ENCODE results near the gene ENPP6.
"Not testable (repeated sequence)": the region's sequence is repeated elsewhere in the genome, so short reads cannot be mapped to it uniquely, and the experiment has no call there.

Gene ENPP6

DNA sequence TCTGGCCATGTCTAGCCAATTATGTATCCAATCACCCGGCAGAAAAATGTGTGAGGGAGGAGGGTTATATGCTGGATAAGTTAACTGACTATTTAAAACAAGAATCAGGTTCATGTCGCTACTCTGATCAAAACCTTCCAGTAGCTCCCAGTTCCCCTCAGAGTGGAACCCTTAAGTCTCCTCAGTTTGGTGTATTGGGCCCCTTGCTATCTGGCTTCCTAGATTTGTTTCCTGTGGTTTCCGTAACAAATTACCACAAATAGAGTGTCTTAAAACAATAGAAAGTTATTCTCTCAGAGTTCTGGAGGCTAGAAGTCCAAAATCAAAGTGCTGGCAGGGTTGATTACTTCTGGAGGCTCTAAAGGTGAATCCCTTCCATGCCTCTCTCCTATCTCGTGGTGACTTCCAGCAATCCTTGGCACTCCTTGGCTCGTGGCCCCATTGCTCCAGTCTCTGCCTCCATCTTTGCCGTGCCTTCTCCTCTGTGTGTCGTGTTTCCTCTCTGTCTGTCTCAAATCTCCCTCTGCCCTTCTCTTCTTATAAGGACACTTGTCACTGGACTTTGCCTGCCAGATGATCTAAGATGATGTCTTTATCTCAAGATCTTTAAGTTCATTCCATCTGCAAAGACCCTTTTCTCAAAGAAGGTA lies 10.5 kb upstream of the ENPP6 start:
- no peaks in the 10 kb centered on the region for H3K27me3 ChIP-seq
- TF ChIP-seq, protein P1, sequence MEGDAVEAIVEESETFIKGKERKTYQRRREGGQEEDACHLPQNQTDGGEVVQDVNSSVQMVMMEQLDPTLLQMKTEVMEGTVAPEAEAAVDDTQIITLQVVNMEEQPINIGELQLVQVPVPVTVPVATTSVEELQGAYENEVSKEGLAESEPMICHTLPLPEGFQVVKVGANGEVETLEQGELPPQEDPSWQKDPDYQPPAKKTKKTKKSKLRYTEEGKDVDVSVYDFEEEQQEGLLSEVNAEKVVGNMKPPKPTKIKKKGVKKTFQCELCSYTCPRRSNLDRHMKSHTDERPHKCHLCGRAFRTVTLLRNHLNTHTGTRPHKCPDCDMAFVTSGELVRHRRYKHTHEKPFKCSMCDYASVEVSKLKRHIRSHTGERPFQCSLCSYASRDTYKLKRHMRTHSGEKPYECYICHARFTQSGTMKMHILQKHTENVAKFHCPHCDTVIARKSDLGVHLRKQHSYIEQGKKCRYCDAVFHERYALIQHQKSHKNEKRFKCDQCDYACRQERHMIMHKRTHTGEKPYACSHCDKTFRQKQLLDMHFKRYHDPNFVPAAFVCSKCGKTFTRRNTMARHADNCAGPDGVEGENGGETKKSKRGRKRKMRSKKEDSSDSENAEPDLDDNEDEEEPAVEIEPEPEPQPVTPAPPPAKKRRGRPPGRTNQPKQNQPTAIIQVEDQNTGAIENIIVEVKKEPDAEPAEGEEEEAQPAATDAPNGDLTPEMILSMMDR (IDR thresholded peaks at IDR 0.05) = no peak
- no peak overlapping the region for H3K4me3 ChIP-seq (ENCODE audit: low read depth in 1 of 2, low read length in 1 of 2)
- no peaks in the 10 kb centered on the region for H3K36me3 ChIP-seq
- peaks cover 43 to 44% of the 10 kb centered on the region in 2 experiments for H3K4me1 ChIP-seq (ENCODE audit: control insufficient read depth in 1 of 2, insufficient read depth in 1 of 2, low read depth in 1 of 2, low read length in 1 of 2)
- no peak overlapping the region for H3K27ac ChIP-seq
- H3K9me3 ChIP-seq = no peaks in the 10 kb centered on the region

DNA sequence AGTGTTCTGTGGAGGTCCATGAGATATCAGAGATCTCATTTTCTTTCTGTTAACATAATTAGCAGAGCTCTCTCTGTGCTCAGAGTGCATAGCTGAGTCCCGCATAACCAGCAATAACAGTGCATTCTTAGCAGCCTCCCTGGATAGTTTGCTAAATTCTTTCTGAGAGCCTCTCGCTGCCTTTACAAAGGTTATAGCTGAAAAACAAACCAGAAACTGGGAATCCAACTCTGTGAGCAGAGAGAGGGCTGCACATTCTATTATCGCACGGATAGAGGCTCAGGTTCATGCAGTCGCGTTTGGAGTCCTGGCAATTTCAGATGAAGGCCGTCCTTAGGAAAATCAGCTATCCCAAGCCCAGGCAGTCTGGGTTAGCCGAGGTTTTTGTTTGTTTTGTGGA lies 1.2 kb downstream of the ENPP6 start:
- Histone ChIP-seq H3K27me3 (peaks cover 32% of the 10 kb centered on the region), H3K27ac (no peak overlapping the region), H3K4me1 (ENCODE audit: control insufficient read depth in 1 of 2, insufficient read depth in 1 of 2, low read depth in 1 of 2, low read length in 1 of 2) (no peaks in the 10 kb centered on the region), H3K9me3 (no peaks in the 10 kb centered on the region), H3K36me3 (no peaks in the 10 kb centered on the region), H3K4me3 (ENCODE audit: low read depth in 1 of 2, low read length in 1 of 2) (no peak overlapping the region)
- TF ChIP-seq, protein P1 (IDR thresholded peaks at IDR 0.05) = no peak

DNA sequence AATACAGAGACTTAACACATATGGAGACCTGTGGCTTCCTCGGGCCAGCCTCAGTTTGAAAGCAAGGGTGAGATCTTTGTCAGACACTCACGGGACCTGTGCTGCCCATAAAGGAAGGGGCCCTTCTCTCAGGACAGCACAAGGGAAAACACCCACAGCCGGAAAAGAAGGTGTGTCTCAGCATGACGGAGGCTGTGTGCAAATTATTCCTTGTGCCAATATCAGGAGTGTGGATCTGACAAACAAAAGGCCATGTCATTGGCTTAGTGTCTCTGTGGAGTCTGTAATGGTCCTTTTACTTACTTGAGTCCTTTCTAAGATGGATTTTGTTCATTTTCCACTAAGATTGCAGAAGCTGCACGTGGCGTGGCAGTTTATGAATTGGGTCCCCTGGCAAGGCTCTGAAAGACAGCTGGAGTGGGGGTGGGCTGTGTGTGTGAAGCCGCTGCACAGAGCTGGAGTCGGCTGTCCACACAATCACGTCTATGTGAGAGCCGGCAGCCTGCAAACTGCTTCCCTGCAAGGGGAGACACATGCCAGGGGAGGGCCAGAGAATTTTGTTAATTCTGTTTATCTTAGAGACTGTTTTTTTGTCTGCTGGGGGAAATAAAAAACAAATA lies 1.9 kb downstream of the ENPP6 start:
- no peaks in the 10 kb centered on the region for H3K4me1 ChIP-seq (ENCODE audit: control insufficient read depth in 1 of 2, insufficient read depth in 1 of 2, low read depth in 1 of 2, low read length in 1 of 2)
- H3K4me3 ChIP-seq (ENCODE audit: low read depth in 1 of 2, low read length in 1 of 2) = no peak overlapping the region
- H3K27ac ChIP-seq = no peak overlapping the region
- peaks cover 32% of the 10 kb centered on the region for H3K27me3 ChIP-seq
- H3K9me3 ChIP-seq = no peaks in the 10 kb centered on the region
- TF ChIP-seq, protein P1 (IDR thresholded peaks at IDR 0.05) = no peak
- H3K36me3 ChIP-seq = no peaks in the 10 kb centered on the region

DNA sequence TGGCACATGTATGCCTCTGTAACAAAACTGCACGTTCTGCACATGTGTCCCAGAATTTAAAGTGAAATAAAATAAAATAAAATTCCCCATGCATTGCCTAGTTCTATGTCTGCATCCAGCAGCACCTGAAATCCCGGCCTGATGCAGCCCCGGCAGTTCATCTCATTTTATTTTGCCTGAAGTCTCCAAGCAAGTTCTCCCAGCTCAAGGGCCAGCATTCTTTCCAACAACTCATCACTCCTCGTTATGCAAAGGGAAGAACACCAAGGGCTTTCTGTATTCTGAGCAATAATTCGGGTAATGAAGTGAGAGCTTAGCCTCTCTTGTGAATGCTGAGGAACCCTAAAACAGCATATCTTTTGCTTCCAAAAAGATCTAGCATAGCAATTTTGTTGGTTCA lies 2.7 kb downstream of the ENPP6 start:
- no peaks in the 10 kb centered on the region for H3K9me3 ChIP-seq
- H3K4me3 ChIP-seq (ENCODE audit: low read depth in 1 of 2, low read length in 1 of 2) = no peak overlapping the region
- H3K27me3 ChIP-seq = peaks cover 32% of the 10 kb centered on the region
- no peak overlapping the region for H3K27ac ChIP-seq
- H3K36me3 ChIP-seq = no peaks in the 10 kb centered on the region
- TF ChIP-seq, protein P1 (IDR thresholded peaks at IDR 0.05) = no peak
- H3K4me1 ChIP-seq (ENCODE audit: control insufficient read depth in 1 of 2, insufficient read depth in 1 of 2, low read depth in 1 of 2, low read length in 1 of 2) = no peaks in the 10 kb centered on the region

DNA sequence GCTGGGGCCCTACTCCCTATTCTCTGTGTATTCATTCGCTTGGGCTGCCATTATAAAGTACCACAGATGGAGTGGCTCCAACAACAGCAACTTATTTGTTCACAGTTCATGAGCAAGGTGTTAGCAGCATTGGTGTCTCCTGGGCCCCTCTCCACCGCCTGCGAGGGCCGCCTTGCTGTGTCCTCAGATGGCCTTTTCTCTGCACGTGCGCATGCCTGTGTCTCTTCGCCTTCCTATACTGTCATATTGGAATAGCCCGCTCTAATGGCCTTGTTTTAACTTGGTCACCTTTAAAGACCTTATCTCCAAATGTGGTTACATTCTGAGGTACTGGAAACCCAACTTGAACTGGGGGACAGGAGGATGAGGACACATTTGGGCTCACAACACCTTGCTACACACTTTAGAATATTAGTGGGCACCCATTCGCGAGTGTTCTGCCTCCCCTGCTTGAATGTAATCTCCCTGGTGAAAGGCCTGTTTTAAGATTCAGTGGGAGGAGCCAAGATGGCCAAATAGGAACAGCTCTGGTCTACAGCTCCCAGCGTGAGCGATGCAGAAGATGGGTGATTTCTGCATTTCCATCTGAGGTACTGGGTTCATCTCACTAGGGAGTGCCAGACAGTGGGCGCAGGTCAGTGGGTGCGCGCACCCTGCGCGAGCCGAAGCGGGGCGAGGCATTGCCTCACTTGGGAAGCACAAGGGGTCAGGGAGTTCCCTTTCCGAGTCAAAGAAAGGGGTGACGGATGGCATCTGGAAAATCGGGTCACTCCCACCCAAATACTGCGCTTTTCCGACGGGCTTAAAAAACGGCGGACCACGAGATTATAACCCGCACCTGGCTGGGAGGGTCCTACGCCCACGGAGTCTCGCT lies 9.7 kb downstream of the ENPP6 start:
- H3K27ac ChIP-seq; H3K4me3 ChIP-seq (ENCODE audit: low read depth in 1 of 2, low read length in 1 of 2); H3K27me3 ChIP-seq; H3K36me3 ChIP-seq; H3K4me1 ChIP-seq (ENCODE audit: control insufficient read depth in 1 of 2, insufficient read depth in 1 of 2, low read depth in 1 of 2, low read length in 1 of 2); H3K9me3 ChIP-seq: not testable (repeated sequence)

DNA sequence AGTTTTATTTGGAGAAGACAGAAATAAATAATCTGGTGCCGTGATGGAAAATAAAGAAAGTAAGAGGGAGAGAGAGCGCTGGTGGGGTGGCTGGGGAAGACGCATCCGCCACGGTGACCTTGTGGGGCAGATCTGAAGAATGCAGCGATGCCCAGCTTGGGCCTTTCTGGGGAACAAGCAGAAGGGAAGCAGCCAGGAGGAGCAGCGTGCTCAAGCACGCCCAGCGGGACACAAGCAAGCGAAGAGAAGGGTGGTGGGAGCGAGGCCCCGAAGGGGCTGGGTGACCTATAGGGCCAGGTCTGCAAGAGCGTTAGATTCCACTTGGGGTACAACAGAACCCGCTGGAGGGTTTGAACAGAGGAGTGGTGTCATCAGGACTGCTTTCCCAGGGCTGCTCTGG lies 12.4 kb downstream of the ENPP6 start:
- Histone ChIP-seq H3K27ac (no peak overlapping the region), H3K4me3 (ENCODE audit: low read depth in 1 of 2, low read length in 1 of 2) (no peak overlapping the region), H3K4me1 (ENCODE audit: control insufficient read depth in 1 of 2, insufficient read depth in 1 of 2, low read depth in 1 of 2, low read length in 1 of 2) (no peaks in the 10 kb centered on the region), H3K27me3 (peaks cover 19% of the 10 kb centered on the region), H3K36me3 (no peaks in the 10 kb centered on the region), H3K9me3 (no peaks in the 10 kb centered on the region)
- TF ChIP-seq, protein P1 (IDR thresholded peaks at IDR 0.05) = no peak

Measured in neutrophil (primary cell).